ENCODE measurements around the gene AOPEP.
"Not testable (repeated sequence)": the region's sequence is repeated elsewhere in the genome, so short reads cannot be mapped to it uniquely, and the experiment has no call there.

Gene AOPEP

GRCh38 chr9:94839398-94839797 lies 112.9 kb downstream of the AOPEP start:
- DNase-seq (ENCODE audit: low read depth in 1 of 2, low spot score in 1 of 2) = no peak

- DNase-seq (ENCODE audit: low read depth in 1 of 2, low spot score in 1 of 2) = no peak
These were observed 114.2 kb downstream of the AOPEP start for GRCh38 chr9:94840738-94841137.

DNA sequence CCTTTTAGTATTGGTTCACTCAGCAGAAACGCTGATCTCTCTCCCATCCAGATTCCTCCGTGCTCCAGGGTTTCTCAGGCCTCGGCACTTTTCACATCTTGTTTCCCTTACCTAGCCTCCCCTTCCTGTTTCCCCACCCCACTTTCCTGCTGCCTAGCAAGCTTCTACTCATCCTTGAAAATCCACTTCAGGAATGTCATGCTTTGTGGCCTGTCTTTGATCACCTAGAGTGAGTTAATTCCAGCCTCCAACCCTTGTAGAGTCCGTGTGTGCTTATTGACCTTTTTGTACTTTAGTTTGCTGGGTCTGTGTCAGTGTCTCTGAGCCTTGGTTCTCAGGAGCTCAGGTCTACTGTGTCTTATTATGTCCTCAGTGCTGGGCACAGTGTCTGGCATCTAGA lies 116.6 kb downstream of the AOPEP start:
- DNase-seq (ENCODE audit: low read depth in 1 of 2, low spot score in 1 of 2) = no peak

- DNase-seq (ENCODE audit: low read depth in 1 of 2, low spot score in 1 of 2) = no peak
These were observed 120.2 kb downstream of the AOPEP start for GRCh38 chr9:94846739-94847138.

- DNase-seq (ENCODE audit: low read depth in 1 of 2, low spot score in 1 of 2) = no peak
These were observed 121.0 kb downstream of the AOPEP start for GRCh38 chr9:94847486-94847885.

DNA sequence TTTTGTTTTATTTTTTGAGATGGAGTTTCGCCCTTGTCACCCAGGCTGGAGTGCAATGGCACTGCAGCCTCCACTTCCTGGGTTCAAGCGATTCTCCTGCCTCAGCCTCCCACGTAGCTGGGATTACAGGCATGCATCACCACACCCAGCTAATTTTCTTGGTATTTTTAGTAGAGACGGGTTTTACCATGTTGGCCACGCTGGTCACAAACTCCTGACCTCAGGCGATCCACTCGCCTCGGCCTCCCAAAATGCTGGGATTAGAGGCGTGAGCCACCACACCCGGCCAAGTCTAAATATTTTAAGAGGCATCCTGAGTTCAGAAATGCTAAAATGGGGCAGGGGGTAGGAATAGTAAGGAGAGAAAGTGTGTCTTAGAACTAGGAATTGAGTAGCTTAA lies 122.3 kb downstream of the AOPEP start:
- not testable (repeated sequence) for DNase-seq (ENCODE audit: low read depth in 1 of 2, low spot score in 1 of 2)

- DNase-seq (ENCODE audit: low read depth in 1 of 2, low spot score in 1 of 2) = no peak
These were observed 124.3 kb downstream of the AOPEP start for GRCh38 chr9:94850540-94851434.

- no peak for DNase-seq (ENCODE audit: low read depth in 1 of 2, low spot score in 1 of 2)
These were observed 125.0 kb downstream of the AOPEP start for GRCh38 chr9:94851467-94851866.

DNA sequence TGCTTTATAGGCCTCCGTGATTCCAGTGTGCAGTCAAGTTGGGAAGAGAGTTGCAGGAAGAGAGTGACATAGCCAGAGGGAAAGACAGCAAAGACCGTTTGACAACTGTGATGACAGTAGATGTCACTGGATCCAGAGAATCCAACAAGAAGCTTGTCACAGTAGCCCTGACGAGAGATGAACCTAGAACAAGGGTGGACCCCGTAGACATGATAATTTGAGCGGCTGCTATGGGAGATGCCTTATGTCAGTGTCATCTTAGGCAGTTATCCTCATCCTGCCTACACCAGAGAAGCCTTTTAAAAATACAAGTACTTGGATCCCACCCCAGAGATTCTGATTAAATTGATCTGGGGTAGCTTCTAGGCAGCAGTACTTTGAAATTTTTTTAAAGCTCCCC lies 125.4 kb downstream of the AOPEP start:
- no peak for DNase-seq (ENCODE audit: low read depth in 1 of 2, low spot score in 1 of 2)

DNA sequence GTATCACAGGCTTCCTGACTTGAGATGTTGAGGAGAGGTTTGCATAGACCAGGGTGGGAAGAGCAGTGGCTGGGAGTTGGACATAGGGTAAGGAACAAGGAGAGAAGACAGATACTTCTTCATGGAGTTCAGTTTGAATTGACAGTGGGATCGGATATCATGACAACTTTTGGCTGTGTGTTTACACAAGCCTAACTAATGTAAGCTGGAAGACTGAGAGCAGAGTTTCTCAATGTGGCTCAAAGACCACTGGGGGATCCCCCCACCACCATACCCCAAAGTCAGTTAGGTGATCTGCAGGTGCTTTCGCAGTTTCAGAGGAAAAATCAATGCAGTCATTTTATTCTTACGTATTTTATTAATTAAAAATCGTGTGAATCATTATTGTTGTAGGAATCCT lies 125.9 kb downstream of the AOPEP start:
- DNase-seq (ENCODE audit: low read depth in 1 of 2, low spot score in 1 of 2) = no peak

DNA sequence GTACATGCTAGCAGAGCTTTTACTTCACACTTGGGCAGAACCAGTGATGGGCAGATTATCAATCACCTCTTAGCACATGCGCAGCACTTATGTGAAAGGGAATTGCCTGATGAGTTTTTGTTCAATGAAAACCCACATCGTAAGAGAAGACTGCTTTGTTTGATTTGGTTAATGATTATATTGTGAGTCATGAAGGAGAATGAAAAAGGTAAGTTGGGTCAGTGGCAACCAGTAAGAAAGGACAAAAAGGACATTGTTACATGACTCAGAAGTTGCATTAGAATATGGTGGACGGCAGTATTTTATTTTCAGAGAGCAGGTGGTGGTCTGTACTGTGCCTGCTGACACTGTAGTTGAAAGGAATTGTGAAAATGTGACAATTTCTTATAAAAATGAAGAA lies 127.4 kb downstream of the AOPEP start:
- no peak for DNase-seq (ENCODE audit: low read depth in 1 of 2, low spot score in 1 of 2)

GRCh38 chr9:94855903-94856302 lies 129.4 kb downstream of the AOPEP start:
- no peak for DNase-seq (ENCODE audit: low read depth in 1 of 2, low spot score in 1 of 2)

DNA sequence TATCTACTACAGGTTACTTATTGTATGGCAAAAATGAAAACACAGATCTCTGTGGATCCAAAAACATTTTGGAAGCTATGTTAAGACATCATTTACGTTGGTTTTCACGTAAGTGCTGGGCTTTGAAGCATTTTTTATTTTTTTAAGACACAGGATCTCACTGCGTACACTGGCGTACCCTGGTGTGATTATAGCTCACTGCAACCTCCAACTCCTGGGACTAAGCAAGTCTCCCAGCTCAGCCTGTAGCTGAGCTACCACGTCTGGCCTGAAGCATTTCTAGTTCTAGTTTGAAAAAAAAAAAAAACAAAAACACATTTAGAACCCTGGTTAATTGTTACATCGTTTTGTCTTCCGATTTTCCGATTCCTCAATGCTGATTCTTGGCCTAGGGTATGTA lies 131.3 kb downstream of the AOPEP start:
- no peak for DNase-seq (ENCODE audit: low read depth in 1 of 2, low spot score in 1 of 2)

DNA sequence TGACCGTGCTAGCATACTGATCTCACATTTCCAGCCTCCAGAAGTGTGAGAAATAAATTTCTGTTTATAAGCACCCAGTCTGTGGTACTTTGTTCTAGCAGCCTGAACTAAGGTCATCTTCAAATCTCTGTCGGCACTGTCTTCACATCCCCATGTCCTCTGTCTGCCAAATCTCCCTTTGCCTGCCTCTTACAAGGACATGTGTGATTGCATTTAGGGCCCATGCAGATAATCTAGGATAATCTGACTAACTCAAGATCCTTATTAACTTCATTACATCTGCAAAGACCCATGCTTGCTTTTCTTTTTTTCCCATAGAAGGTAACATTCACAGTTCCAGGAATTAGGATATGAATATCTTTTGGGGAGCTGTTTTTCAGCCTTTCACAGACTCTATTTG lies 132.7 kb downstream of the AOPEP start:
- no peak for DNase-seq (ENCODE audit: low read depth in 1 of 2, low spot score in 1 of 2)

GRCh38 chr9:94859891-94860290 lies 133.4 kb downstream of the AOPEP start:
- DNase-seq (ENCODE audit: low read depth in 1 of 2, low spot score in 1 of 2) = no peak

GRCh38 chr9:94860678-94861588 lies 134.4 kb downstream of the AOPEP start:
- peak; percentile 20 to 33 for DNase-seq (ENCODE audit: low read depth in 1 of 2, low spot score in 1 of 2)

GRCh38 chr9:94861589-94862272 lies 135.2 kb downstream of the AOPEP start:
- no peak for DNase-seq (ENCODE audit: low read depth in 1 of 2, low spot score in 1 of 2)

GRCh38 chr9:94864196-94864595 lies 137.7 kb downstream of the AOPEP start:
- no peak for DNase-seq (ENCODE audit: low read depth in 1 of 2, low spot score in 1 of 2)

GRCh38 chr9:94864862-94865509 lies 138.5 kb downstream of the AOPEP start:
- no peak for DNase-seq (ENCODE audit: low read depth in 1 of 2, low spot score in 1 of 2)

- DNase-seq (ENCODE audit: low read depth in 1 of 2, low spot score in 1 of 2) = no peak
These were observed 139.3 kb downstream of the AOPEP start for GRCh38 chr9:94865582-94866452.
